GM18505 (cell line): ENCODE results near the gene CPNE7.
A peak's percentile ranks its signal among the peaks of the same experiment; 100 is the strongest.

Experiments used
- ATAC-seq: cut with Tn5 transposase; IDR thresholded peaks from one replicate; pipeline ENCODE4 v1.9.1; 2021; ENCODE audit not compliant: unreplicated experiment
- POLR2A ChIP-seq: IDR thresholded peaks from 4 replicates; pipeline ENCODE4 v1.6.1; 2011; ENCODE audit warnings: borderline replicate concordance; ENCODE audit not compliant: insufficient read depth, insufficient read length; ENCODE audit errors: extremely low read depth

CPNE7 gene

GRCh38 chr16:89555265-89555664, 20.3 kb upstream of the CPNE7 start:
- TF ChIP-seq POLR2A = no peak
- no peak for ATAC-seq

- no peak for TF ChIP-seq POLR2A
- no peak for ATAC-seq
These were observed 19.8 kb upstream of the CPNE7 start for GRCh38 chr16:89555780-89556179.

- TF ChIP-seq POLR2A = no peak
- ATAC-seq = no peak
These were observed 18.5 kb upstream of the CPNE7 start for GRCh38 chr16:89556750-89557689.

GRCh38 chr16:89557690-89558490, 17.7 kb upstream of the CPNE7 start:
- TF ChIP-seq POLR2A = no peak
- ATAC-seq = no peak

GRCh38 chr16:89560378-89561141, 15.0 kb upstream of the CPNE7 start, which contains the start of gene RPL13:
Gene RPL13 (plus strand): TSS chr16:89560682. CDS start chr16:89560960, 278 bp downstream.
- peak; percentile 99 for TF ChIP-seq POLR2A
- peak; percentile 71 for ATAC-seq

- no peak for TF ChIP-seq POLR2A
- no peak for ATAC-seq
These were observed 14.2 kb upstream of the CPNE7 start for GRCh38 chr16:89561142-89561883.

GRCh38 chr16:89561884-89562599, 13.5 kb upstream of the CPNE7 start:
- TF ChIP-seq POLR2A = no peak
- ATAC-seq = no peak

GRCh38 chr16:89562939-89563338, 12.6 kb upstream of the CPNE7 start:
- no peak for ATAC-seq

GRCh38 chr16:89563639-89564392, 11.7 kb upstream of the CPNE7 start:
- ATAC-seq = no peak
- peak; percentile 10 for TF ChIP-seq POLR2A

More at GRCh38 chr16:89562939-89563338, 12.6 kb upstream of the CPNE7 start:
- TF ChIP-seq POLR2A = no peak

GRCh38 chr16:89564476-89565255, 10.9 kb upstream of the CPNE7 start:
- TF ChIP-seq POLR2A = no peak
- no peak for ATAC-seq

GRCh38 chr16:89565256-89565505, 10.4 kb upstream of the CPNE7 start:
- no peak for ATAC-seq
- no peak for TF ChIP-seq POLR2A
